HG02798 (cell line): ENCODE data around the gene NSMF.
A peak's percentile ranks its signal among the peaks of the same experiment; 100 is the strongest.
"Not testable (repeated sequence)": the region's sequence is repeated elsewhere in the genome, so short reads cannot be mapped to it uniquely, and the experiment has no call there.

Experiments used
- ATAC-seq: cut with Tn5 transposase; IDR thresholded peaks from one replicate; pipeline ENCODE4 v1.9.1; 2021; ENCODE audit warnings: mild to moderate bottlenecking; ENCODE audit not compliant: unreplicated experiment, poor library complexity

The NSMF gene

GRCh38 chr9:137417161-137418021, 41.7 kb downstream of the NSMF start:
- no peak for ATAC-seq

- no peak for ATAC-seq
Measured at GRCh38 chr9:137416563-137417151, 42.5 kb downstream of the NSMF start.

GRCh38 chr9:137416006-137416562, 43.0 kb downstream of the NSMF start:
- no peak for ATAC-seq

GRCh38 chr9:137415451-137415850, 43.7 kb downstream of the NSMF start:
- no peak for ATAC-seq

- ATAC-seq: no peak
Measured at GRCh38 chr9:137412431-137412830, 46.7 kb downstream of the NSMF start.

GRCh38 chr9:137411645-137412380, 47.3 kb downstream of the NSMF start:
- ATAC-seq: no peak

- ATAC-seq: no peak
Measured at GRCh38 chr9:137411260-137411644, 47.9 kb downstream of the NSMF start.

- ATAC-seq: no peak
Measured at GRCh38 chr9:137410891-137411249, 48.3 kb downstream of the NSMF start.

GRCh38 chr9:137410236-137410890, 48.8 kb downstream of the NSMF start:
- not testable (repeated sequence) for ATAC-seq

GRCh38 chr9:137409515-137409914, 49.6 kb downstream of the NSMF start:
- ATAC-seq: no peak

GRCh38 chr9:137408651-137409405, 50.3 kb downstream of the NSMF start:
- ATAC-seq: no peak

- no peak for ATAC-seq
Measured at GRCh38 chr9:137407590-137408300, 51.4 kb downstream of the NSMF start.

- peak; percentile 50 for ATAC-seq
Measured at GRCh38 chr9:137406876-137407589, 52.1 kb downstream of the NSMF start.

- no peak for ATAC-seq
Measured at GRCh38 chr9:137406085-137406760, 52.9 kb downstream of the NSMF start.

GRCh38 chr9:137405677-137406081, 53.5 kb downstream of the NSMF start:
- ATAC-seq: no peak

GRCh38 chr9:137404961-137405567, 54.1 kb downstream of the NSMF start:
- ATAC-seq: no peak

GRCh38 chr9:137403269-137403668, 55.9 kb downstream of the NSMF start:
- ATAC-seq: no peak

GRCh38 chr9:137402746-137403145, 56.4 kb downstream of the NSMF start:
- no peak for ATAC-seq
